ENCODE results near the gene PAPSS1.
"Not testable (repeated sequence)": the region's sequence is repeated elsewhere in the genome, so short reads cannot be mapped to it uniquely, and the experiment has no call there.

DNA sequence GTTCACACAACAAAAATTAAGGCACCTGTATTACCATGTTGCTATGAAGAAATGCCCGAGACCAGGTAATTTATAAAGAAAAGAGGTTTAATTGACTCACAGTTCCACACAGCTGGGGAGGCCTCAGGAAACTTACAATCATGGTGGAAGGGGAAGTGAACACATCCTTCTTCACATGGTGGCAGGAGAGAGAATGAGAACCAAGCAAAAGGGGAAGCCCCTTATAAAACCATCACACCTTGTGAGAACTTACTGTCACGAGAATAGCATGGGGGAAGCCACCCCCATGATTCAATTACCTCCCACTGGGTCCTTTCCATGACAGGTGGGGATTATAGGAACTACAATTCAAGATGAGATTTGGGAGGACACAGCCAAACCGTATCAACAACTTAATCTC lies 68.6 kb downstream of the PAPSS1 start:
- TF ChIP-seq, protein P1, sequence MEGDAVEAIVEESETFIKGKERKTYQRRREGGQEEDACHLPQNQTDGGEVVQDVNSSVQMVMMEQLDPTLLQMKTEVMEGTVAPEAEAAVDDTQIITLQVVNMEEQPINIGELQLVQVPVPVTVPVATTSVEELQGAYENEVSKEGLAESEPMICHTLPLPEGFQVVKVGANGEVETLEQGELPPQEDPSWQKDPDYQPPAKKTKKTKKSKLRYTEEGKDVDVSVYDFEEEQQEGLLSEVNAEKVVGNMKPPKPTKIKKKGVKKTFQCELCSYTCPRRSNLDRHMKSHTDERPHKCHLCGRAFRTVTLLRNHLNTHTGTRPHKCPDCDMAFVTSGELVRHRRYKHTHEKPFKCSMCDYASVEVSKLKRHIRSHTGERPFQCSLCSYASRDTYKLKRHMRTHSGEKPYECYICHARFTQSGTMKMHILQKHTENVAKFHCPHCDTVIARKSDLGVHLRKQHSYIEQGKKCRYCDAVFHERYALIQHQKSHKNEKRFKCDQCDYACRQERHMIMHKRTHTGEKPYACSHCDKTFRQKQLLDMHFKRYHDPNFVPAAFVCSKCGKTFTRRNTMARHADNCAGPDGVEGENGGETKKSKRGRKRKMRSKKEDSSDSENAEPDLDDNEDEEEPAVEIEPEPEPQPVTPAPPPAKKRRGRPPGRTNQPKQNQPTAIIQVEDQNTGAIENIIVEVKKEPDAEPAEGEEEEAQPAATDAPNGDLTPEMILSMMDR (IDR thresholded peaks at IDR 0.05): not testable (repeated sequence)
- not testable (repeated sequence) for TF ChIP-seq POLR2A (IDR thresholded peaks at IDR 0.05)
